ENCODE data around the gene GPR137C.

- TF ChIP-seq EZH2 (IDR thresholded peaks at IDR 0.05; ENCODE audit: low read length), result no peak
- TF ChIP-seq CTCF (optimal IDR thresholded peaks at IDR 0.05 in 1 of 3, IDR thresholded peaks at IDR 0.05 in 1 of 3, conservative IDR thresholded peaks at IDR 0.05 in 1 of 3; ENCODE audit: extremely low read depth in 1 of 3, insufficient read depth in 2 of 3, low read length in 3 of 3), result no peak
These were observed 30.6 kb upstream of the GPR137C start for GRCh38 chr14:52522033-52522432.

Measured in keratinocyte (primary cell).